SK-N-SH (cell line): ENCODE results near the gene DDA1.

Experiments used
- CHD2 ChIP-seq: fragments of 150-350 bp; IDR thresholded peaks from 2 replicates; pipeline ENCODE4 v1.6.1; 2018; ENCODE audit warnings: low read length; ENCODE audit not compliant: partially characterized antibody
- EP300 ChIP-seq, 2 experiments: IDR thresholded peaks; 2 replicates each; pipeline versions ENCODE4 v1.4.0 to v1.6.1; 2012; ENCODE audit warnings: borderline replicate concordance in 1 of 2, low read depth in 1 of 2, low read length in 1 of 2
- FOXM1 ChIP-seq: IDR thresholded peaks from 2 replicates; pipeline ENCODE4 v1.4.0; 2012; ENCODE audit warnings: low read depth, mild to moderate bottlenecking
- GATA2 ChIP-seq: sonication (generic); formaldehyde crosslinking; IDR thresholded peaks from 2 replicates; pipeline ENCODE4 v1.5.0; 2020; ENCODE audit warnings: mild to moderate bottlenecking, missing genetic modification reagents
- POLR2AphosphoS5 ChIP-seq: IDR thresholded peaks from 2 replicates; pipeline ENCODE4 v1.6.1; 2012; ENCODE audit warnings: low read depth, low read length
- RFX5 ChIP-seq: IDR thresholded peaks from 2 replicates; pipeline ENCODE4 v1.6.1; 2012; ENCODE audit warnings: mild to moderate bottlenecking, improper control_type of control experiment, low read length
- SIN3A ChIP-seq: IDR thresholded peaks from 2 replicates; pipeline ENCODE4 v1.6.1; 2012; ENCODE audit warnings: low read depth, mild to moderate bottlenecking, low read length, moderate library complexity, borderline replicate concordance
- TF ChIP-seq, protein P1 (sequence below): fragments of 200-600 bp; sonication (generic); IDR thresholded peaks from 2 replicates; pipeline ENCODE4 v1.6.1; 2017; ENCODE audit warnings: antibody characterized with exemption, mild to moderate bottlenecking, moderate library complexity

DNA sequence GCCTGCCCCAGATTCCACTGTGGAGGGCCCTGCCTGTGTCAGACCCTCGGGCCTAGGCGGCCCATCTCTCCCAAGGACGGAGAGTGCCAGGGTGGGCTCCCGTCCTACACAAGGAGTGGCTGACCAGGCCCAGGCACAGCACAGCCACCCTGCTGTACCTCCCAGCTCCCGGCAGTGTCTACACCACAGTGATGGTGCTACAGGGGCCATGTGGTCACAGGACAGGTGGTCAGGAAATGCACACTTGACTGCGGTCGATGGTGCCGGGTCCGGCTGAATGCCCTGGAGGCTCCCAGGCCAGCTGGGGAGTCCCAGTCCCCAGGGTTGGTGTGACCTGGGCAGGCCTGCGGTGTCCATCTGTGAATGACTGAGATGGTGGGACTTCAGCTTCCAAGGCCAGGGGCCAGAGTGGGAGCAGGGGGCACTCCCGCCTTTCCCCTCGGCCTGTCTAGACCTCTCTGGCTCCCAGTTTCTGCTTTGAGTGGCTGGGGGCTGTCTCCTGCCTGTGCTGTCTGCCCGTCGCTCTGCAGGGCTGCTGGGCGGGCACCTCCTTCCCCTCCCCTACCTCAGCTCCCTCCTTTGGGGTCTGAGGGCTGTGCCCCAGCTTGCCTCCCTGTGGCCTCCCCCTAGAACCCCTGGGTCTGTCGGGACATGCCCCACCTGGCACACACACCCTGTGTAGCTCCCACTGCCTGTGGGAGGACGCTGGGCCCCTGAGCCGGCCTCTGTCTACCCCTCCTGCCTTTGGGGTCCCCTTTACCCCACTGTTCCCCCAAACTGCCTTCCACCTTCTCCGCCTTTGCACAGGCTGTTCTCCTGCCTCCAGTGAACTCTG is 12.5 kb downstream of the DDA1 start:
- TF ChIP-seq SIN3A (no peak), CHD2 (no peak), GATA2 (CRISPR knock-in tag) (no peak), POLR2AphosphoS5 (no peak), RFX5 (no peak), FOXM1 (no peak), EP300 (IDR thresholded peaks at IDR 0.05; ENCODE audit: borderline replicate concordance in 1 of 2, low read depth in 1 of 2, low read length in 1 of 2) (no peak)
- TF ChIP-seq, protein P1, sequence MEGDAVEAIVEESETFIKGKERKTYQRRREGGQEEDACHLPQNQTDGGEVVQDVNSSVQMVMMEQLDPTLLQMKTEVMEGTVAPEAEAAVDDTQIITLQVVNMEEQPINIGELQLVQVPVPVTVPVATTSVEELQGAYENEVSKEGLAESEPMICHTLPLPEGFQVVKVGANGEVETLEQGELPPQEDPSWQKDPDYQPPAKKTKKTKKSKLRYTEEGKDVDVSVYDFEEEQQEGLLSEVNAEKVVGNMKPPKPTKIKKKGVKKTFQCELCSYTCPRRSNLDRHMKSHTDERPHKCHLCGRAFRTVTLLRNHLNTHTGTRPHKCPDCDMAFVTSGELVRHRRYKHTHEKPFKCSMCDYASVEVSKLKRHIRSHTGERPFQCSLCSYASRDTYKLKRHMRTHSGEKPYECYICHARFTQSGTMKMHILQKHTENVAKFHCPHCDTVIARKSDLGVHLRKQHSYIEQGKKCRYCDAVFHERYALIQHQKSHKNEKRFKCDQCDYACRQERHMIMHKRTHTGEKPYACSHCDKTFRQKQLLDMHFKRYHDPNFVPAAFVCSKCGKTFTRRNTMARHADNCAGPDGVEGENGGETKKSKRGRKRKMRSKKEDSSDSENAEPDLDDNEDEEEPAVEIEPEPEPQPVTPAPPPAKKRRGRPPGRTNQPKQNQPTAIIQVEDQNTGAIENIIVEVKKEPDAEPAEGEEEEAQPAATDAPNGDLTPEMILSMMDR = no peak
